Measurements from ENCODE around the gene DYRK2.

DYRK2 gene

DNA sequence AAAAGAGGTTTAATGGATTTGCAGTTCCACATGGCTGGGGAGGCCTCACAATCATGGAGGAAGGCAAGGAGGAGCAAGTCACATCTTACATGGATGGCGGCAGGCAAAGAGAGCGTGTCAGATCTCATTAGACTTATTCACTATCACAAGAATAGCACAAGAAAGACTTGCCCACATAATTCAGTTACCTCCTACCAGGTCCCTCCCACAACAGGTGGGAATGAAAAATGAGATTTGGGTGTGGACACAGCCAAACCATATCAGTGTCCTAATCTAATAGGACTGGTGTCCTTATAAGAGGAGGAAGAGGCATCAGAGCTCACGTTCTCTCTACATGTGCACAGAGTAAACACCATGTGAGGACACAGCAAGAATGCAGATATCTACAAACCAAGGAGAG lies 25.9 kb downstream of the DYRK2 start:
- Histone ChIP-seq H3K27me3 (ENCODE audit: low read length) (no peaks in the 10 kb centered on the region), H3K9me3 (ENCODE audit: insufficient read depth, low read length) (peaks cover 4% of the 10 kb centered on the region; the same call in 1 of the 2 replicates), H2AFZ (ENCODE audit: low read depth, low read length, severe bottlenecking) (no peak overlapping the region), H3K9ac (ENCODE audit: low read length) (no peak overlapping the region), H3K9me2 (replicated peaks; ENCODE audit: insufficient read depth, low read length) (no peaks in the 10 kb centered on the region), H3F3A (ENCODE audit: insufficient read depth) (no peaks in the 10 kb centered on the region), H4K20me1 (ENCODE audit: low read depth, low read length) (no peaks in the 10 kb centered on the region), H3K4me3 (ENCODE audit: insufficient read depth, low read length, poor library complexity, severe bottlenecking) (no peak overlapping the region), H3K4me2 (ENCODE audit: low read depth, low read length, poor library complexity, severe bottlenecking) (no peak overlapping the region), H3K36me3 (ENCODE audit: low read length) (no peaks in the 10 kb centered on the region), H3K79me2 (ENCODE audit: insufficient read depth, low read length) (no peaks in the 10 kb centered on the region), H3K27ac (ENCODE audit: low read depth, low read length) (no peak overlapping the region)
- TF ChIP-seq, protein P1, sequence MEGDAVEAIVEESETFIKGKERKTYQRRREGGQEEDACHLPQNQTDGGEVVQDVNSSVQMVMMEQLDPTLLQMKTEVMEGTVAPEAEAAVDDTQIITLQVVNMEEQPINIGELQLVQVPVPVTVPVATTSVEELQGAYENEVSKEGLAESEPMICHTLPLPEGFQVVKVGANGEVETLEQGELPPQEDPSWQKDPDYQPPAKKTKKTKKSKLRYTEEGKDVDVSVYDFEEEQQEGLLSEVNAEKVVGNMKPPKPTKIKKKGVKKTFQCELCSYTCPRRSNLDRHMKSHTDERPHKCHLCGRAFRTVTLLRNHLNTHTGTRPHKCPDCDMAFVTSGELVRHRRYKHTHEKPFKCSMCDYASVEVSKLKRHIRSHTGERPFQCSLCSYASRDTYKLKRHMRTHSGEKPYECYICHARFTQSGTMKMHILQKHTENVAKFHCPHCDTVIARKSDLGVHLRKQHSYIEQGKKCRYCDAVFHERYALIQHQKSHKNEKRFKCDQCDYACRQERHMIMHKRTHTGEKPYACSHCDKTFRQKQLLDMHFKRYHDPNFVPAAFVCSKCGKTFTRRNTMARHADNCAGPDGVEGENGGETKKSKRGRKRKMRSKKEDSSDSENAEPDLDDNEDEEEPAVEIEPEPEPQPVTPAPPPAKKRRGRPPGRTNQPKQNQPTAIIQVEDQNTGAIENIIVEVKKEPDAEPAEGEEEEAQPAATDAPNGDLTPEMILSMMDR (IDR thresholded peaks at IDR 0.05; ENCODE audit: insufficient read depth, low read length, poor library complexity, severe bottlenecking) = no peak
- no peak for TF ChIP-seq EZH2phosphoT487 (conservative IDR thresholded peaks at IDR 0.05; ENCODE audit: low read length)

DNA sequence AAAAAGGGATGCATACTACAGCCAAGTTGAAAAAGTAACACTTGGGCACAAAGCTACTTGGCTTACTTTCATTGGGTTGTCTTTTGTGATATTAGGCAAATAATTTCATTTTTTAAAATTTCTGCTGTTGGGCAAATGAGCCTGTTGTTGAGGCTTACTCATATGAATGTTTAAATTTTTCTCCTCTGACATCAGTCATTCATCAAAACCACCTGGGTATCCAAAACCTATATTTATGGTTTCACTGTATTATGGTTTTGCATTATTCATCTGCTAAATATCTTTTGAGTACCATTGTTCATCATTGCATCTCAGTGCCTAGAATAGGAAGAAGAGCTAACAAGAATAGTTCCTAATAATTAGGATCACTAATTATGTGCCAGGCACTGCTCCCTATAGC lies 28.1 kb downstream of the DYRK2 start:
- no peak for TF ChIP-seq EZH2phosphoT487 (conservative IDR thresholded peaks at IDR 0.05; ENCODE audit: low read length)
- TF ChIP-seq, protein P1 (IDR thresholded peaks at IDR 0.05; ENCODE audit: insufficient read depth, low read length, poor library complexity, severe bottlenecking) = no peak
- Histone ChIP-seq H3K27ac (ENCODE audit: low read depth, low read length) (no peak overlapping the region), H3K79me2 (ENCODE audit: insufficient read depth, low read length) (no peaks in the 10 kb centered on the region), H2AFZ (ENCODE audit: low read depth, low read length, severe bottlenecking) (no peak overlapping the region), H3K9me3 (ENCODE audit: insufficient read depth, low read length) (peaks cover 4% of the 10 kb centered on the region; the same call in 1 of the 2 replicates), H4K20me1 (ENCODE audit: low read depth, low read length) (no peaks in the 10 kb centered on the region), H3K9me2 (replicated peaks; ENCODE audit: insufficient read depth, low read length) (no peaks in the 10 kb centered on the region), H3K4me3 (ENCODE audit: insufficient read depth, low read length, poor library complexity, severe bottlenecking) (no peak overlapping the region), H3K36me3 (ENCODE audit: low read length) (no peaks in the 10 kb centered on the region), H3K4me2 (ENCODE audit: low read depth, low read length, poor library complexity, severe bottlenecking) (no peak overlapping the region), H3F3A (ENCODE audit: insufficient read depth) (no peaks in the 10 kb centered on the region), H3K27me3 (ENCODE audit: low read length) (no peaks in the 10 kb centered on the region), H3K9ac (ENCODE audit: low read length) (no peak overlapping the region)

DNA sequence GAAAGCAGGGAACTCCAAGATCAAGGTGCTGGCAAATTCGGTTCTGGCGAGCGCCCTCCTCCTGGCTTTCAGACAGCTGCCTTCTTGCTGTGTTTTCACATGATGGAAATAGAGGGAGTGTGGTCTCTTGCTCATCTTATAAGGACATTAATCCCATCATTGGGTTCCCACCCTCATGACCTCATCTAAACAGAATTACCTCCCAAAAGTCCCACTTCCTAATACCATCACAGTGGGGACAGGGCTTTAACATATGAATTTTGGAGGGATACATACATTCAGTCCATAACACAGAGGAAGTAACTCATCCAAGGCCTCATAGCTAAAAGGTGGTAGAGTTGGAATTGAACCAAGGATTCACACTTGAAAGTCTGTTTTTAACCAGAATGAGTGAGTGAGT lies 28.6 kb downstream of the DYRK2 start:
- Histone ChIP-seq H3K9me3 (ENCODE audit: insufficient read depth, low read length) (peaks cover 4% of the 10 kb centered on the region; the same call in 1 of the 2 replicates), H3K9me2 (replicated peaks; ENCODE audit: insufficient read depth, low read length) (no peaks in the 10 kb centered on the region), H3K27me3 (ENCODE audit: low read length) (no peaks in the 10 kb centered on the region), H3K27ac (ENCODE audit: low read depth, low read length) (no peak overlapping the region), H3K79me2 (ENCODE audit: insufficient read depth, low read length) (no peaks in the 10 kb centered on the region), H3K4me3 (ENCODE audit: insufficient read depth, low read length, poor library complexity, severe bottlenecking) (no peak overlapping the region), H3K4me2 (ENCODE audit: low read depth, low read length, poor library complexity, severe bottlenecking) (no peak overlapping the region), H3K9ac (ENCODE audit: low read length) (no peak overlapping the region), H3F3A (ENCODE audit: insufficient read depth) (no peaks in the 10 kb centered on the region), H2AFZ (ENCODE audit: low read depth, low read length, severe bottlenecking) (no peak overlapping the region), H4K20me1 (ENCODE audit: low read depth, low read length) (no peaks in the 10 kb centered on the region), H3K36me3 (ENCODE audit: low read length) (no peaks in the 10 kb centered on the region)
- TF ChIP-seq, protein P1 (IDR thresholded peaks at IDR 0.05; ENCODE audit: insufficient read depth, low read length, poor library complexity, severe bottlenecking) = no peak
- TF ChIP-seq EZH2phosphoT487 (conservative IDR thresholded peaks at IDR 0.05; ENCODE audit: low read length) = no peak

All from SU-DHL-6 (cell line).